HG03439 (cell line): ENCODE measurements around the gene TTC21A.

Experiments used
- ATAC-seq: cut with Tn5 transposase; IDR thresholded peaks from one replicate; pipeline ENCODE4 v1.9.1; 2021; ENCODE audit warnings: mild to moderate bottlenecking, moderate library complexity; ENCODE audit not compliant: unreplicated experiment

The TTC21A gene

DNA sequence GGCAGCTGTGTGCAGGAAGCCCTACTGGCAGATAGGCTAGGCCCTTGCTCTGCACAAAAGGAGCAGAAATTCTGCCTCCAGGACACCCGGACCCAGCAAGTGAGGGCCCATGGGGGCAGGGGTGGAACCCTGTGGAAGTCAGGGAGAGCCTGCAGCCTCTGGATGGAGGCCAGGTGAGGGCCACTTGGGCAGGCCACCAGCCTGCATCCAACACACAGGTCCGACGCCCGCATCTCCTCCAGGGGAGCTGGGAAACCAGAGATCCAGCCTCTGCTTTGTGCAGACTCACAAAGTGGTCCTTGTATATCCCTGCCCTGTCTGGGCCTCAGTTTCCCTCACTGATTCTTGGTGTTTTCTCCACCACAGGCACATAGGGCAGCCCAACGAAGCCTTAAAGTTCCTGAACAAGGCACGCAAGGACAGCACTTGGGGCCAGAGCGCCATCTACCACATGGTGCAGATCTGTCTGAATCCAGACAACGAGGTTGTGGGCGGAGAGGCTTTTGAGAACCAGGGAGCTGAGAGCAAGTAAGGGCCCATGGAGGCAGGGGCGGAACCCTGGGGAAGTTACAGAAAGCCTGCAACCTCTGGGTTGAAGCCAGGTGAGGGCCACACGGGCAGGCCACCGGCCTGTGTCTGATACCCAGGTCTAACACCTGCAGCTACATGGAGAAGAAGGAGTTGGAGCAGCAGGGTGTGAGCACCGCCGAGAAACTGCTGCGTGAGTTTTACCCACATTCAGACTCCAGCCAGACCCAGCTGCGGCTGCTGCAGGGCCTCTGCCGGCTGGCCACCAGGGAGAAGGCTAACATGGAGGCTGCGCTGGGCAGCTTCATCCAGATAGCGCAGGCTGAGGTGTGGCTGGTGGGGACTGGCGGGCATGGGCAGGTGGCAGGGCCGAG is 29.3 kb downstream of the TTC21A start:
- no peak for ATAC-seq

DNA sequence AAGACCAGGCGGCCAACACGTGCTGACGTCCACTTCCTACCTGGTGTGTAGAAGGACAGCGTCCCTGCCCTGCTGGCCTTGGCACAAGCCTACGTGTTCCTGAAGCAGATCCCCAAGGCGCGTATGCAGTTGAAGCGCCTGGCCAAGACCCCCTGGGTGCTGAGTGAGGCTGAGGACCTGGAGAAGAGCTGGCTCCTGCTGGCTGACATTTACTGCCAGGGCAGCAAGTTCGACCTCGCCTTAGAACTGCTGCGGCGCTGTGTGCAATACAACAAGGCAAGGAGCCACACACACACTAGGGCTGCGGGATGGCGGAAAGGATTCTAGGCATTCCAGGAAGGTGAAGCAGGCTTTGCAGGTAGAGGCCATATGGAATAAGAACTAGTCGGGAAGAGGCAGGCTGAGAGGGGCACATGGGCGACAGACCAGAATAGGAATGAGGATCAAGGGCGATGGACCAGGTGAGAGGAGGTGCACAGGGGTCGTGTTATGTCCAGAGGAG is 30.0 kb downstream of the TTC21A start:
- no peak for ATAC-seq

DNA sequence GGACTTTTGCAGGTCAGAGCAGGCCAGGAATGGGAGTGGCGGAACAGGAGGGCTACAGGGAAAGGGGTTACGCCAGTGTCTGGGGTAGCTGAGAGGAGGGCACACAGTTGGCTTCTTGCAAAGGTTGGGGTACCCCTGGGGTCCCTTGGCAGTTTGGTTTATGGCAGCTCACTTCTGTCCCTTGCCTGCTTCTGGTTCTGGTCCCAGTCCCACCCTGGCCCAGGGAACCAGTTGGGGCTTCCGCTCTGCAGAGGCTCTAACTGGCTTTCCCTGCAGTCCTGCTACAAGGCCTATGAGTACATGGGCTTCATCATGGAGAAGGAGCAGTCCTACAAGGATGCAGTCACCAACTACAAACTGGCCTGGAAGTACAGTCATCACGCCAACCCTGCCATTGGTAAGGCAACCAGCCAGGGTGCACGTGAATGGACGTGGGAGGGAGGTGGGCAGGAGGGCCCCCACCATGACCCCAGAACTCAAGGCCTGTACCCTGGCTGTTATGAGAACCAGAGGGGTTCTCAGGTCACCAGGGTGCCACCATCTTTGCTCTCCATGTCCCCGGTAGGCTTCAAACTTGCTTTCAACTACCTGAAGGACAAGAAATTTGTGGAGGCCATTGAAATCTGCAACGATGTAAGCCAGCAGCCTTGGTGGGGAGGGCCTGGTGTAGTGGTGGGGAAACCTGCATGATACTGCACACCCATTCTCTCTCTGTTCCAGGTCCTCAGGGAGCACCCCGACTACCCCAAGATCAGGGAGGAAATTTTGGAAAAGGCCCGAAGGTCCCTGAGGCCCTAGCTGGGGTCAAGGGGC is 30.7 kb downstream of the TTC21A start:
- no peak for ATAC-seq

DNA sequence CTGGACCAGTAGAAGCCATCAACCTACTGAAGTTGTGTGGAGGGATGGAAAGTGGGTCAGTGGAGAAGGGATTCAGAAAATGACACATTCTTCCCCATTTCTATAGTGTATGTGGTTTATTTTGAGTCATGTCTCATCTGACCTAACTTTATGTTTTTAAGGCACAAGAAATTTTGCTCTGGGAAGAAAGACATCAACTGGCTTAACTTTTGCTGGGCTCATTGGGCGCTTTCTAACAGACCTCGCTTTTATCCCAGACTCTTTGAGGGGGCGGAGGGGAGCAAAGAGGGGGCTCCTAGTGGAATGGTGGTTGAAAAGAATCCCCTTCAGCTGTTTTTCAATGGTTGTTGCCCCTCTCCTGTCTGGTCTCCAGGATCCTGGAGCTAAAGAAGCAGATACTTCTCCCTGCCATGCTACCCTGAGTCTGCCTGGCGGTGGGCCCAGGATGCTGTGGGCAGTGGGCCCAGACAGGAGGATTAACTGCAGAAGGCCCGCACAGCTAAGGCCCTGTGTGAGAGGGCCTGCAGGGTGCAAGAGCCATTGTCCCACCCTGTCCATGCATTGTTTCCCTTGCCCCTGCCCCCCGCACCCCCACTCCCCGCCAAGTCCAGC is 31.4 kb downstream of the TTC21A start:
- no peak for ATAC-seq

DNA sequence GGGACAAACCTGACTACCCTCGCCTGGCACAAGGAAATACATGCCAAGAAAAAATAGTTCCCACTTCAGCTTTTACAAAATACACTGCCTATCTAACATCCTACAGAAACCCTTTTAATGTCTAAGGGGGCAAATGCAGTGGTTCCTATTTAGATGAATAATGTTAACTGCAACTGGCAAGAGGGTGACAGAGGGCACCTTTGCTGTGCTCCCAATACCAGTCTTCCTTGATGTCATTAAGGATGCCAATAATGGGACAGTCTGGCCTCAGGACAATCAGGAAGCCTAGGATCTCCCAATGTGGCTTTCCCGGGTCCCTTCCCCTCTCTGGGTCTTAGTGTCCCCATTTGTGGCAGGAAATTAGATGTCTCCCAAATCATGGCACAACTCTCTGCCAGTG is 32.0 kb downstream of the TTC21A start:
- no peak for ATAC-seq

DNA sequence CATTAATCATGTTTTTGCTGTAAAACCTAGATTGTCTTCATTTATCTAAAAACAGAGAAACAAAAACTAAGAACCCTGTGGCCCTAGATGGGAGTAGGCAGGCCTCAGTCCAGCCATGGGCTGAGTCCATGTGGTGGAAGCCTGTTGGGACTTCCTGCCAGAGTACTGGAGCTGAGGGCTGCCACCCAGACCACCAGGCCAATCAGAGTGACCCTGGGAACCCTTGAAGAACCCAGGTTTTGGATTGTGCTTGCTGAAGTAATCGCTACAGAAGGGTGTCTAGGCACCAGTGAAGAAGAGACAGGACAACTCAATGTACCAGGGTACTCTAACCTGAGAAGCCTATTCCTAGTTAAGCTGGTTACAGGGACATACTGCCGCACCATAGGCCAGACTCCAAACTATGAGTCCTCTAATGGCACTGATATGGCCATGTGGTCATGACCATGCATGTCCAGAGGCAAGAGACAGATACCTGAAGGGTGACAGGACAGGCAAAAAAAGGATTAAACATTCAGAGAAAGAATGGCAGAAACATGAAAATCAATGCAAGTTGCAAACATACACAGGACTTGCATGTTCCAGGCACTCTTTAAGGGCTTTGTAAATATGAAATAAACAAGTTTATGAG is 33.0 kb downstream of the TTC21A start:
- ATAC-seq: no peak

DNA sequence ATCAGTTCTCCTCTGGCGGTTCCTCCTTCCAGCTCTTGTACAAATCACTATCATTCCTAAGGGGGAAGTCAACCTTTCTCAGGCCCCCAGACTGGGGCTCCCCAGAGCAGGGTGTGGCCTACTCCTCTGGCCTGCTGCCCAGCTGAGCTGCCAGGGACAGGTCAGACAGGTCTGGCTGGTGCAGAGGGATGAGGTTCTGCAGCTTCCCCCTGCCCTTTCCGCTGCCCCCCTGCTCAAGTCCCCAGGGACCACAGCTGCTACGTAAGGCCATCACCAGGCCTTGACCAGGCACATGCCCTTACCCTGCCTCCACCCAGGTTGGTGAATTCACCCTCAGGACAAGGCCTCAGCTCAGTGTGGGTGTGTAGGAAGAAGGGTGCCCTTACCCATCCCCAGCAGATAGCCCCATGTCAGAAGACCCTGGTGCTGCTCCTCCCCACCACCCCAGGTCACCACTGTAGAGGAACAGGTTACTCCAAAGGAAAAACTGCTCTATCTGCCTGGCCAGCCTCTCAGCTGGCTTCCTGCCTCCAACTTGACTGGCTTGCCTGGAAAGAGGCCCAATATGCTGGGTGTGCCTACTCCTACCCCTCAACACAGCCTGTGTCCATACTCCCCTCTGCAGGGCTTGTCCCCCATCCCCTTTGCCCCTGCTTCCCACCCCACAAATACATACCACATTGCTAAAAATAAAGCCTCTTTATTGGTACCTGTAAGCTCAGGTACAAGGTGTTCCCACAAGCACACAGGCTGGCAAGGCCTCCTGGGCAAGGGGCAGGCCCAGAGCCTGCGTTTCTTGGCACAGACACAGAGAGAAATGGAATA is 33.9 kb downstream of the TTC21A start:
- ATAC-seq: no peak

DNA sequence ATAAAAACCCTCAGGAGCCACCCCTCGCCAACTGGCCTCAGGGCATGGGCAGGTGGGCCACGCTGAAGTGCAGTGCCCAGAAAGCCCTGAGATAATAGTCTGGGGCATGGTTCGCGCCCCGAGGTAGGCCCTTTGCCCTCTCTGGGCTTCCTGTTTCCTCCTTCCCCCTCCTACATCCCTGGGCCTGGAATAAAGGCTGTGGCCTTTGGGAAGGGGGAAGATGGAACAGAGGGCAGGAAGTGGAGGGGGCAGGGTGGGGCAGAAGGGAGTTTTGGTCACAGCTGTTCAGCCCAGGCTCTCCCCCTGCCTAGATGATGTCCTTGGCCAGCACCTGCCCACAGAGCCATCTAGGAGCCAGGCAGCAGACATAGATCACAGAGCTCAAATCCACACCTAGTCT is 34.6 kb downstream of the TTC21A start:
- no peak for ATAC-seq

DNA sequence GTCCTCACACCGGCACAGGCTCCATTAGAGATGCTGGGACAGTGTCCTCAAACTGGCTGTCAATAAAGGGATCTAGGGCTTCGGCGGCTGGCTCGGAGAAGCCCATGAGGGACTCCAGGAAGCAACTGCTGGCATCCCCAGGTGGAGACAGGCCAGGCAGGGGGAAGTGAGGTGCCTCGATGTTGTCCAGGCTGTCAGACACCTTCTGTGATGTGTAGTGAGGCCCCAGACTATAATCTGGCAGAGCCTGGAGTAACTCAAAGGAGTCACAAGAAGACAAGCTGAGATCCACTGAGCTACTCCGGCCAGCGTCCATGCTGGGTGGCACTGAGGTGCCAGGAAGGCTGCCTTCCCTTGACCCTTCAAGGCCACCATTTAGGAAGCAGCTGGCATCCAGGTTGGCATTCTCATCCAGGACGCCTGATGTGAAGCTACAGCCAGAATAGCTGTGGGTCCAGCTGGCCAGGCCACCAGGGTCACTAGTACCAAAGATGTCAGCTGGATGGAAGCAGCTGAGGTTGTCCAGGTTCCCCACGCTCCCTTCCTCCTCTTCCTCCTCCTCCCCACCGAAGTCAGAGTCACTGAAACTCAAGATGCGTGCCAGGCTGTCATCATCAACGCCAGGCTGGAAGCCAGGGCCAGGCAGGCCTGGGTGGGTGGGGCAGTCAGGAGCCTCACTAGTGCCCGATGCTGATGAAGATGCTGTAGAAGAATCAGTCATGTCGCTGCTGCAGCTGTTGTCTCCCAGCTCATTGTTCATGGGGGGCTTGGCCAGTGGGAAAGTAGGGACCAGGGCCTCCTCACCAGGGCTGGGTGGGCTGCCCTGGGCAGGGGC is 35.8 kb downstream of the TTC21A start:
- ATAC-seq: no peak

DNA sequence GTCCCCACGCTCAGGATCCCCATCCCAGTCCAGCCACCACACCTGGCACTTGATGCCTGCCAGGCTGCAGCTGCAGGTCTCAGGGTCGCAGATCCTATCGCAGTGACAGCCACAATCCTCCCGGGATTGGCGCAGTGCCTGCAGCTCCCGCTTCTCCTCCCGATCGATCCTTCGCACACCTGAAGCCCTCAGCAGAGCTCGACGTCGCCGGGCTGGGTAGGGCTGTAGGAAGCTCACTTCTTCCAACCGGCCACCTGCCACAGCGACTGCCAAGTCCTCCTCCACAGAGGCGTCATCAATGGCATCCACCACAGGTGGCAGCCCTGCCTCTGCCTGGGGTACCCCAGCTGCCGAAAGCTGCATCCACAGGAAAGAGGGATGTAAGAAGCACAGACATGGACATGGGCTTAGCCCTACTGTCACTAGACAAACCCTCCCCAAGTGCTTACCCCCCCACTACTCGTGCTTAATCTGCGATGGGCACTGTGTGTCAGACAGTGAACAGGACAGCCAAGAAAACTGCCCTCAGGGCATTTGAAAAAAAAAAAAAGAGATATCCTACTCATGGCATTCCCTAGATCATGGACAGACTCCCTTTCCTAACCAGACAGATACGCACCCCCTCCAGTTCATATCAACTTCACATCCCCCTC is 36.7 kb downstream of the TTC21A start:
- no peak for ATAC-seq

DNA sequence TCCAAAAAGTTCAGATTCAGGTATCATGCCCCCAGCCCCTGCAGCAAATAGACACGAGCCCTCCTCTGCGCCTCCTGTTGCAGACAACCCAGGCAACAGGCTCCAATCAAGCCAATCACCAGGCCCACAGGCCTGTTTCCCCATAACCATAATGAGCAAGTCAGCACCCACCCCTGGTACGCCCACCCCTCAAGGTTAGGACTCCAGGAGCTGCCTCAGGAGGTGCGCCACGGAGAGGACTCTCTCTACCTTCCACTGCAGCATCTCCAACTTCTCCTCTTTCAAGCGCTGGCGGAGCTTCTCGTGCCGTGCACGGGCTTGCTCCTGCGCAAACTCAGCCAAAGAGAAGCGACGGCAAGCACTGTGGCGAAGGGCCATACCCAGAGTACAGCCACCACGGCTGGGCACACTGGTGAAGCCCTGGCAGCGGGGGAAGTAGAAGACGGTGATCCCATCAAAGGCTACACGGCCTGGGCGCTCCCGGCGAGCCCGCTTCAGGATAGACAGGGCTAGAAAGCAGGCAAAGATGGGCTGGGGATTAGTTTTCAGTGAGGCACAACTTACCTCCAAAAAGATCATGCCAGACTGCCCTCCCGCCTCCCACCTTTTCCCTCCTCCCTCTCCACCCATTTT is 37.4 kb downstream of the TTC21A start:
- ATAC-seq: no peak

DNA sequence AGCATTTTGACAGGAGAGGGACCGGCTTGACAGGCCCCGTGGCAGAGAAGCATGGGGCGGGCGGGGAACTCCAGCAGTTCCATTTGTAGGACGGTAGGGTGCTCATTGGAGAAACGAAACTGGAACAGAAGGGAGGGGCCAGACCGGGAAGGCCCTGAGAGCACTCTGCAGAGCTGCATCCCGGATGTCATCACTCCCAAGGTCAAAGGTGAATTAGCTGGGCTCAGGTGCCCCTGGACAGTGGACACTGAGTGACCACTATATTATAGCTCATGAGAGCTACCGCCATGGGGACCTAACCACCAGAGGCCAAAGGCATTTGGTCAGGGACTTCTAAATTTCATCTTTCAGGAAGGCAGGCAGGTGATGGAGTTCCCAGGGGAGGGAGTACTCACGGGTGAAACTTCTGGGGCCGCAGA is 38.6 kb downstream of the TTC21A start:
- ATAC-seq: no peak

DNA sequence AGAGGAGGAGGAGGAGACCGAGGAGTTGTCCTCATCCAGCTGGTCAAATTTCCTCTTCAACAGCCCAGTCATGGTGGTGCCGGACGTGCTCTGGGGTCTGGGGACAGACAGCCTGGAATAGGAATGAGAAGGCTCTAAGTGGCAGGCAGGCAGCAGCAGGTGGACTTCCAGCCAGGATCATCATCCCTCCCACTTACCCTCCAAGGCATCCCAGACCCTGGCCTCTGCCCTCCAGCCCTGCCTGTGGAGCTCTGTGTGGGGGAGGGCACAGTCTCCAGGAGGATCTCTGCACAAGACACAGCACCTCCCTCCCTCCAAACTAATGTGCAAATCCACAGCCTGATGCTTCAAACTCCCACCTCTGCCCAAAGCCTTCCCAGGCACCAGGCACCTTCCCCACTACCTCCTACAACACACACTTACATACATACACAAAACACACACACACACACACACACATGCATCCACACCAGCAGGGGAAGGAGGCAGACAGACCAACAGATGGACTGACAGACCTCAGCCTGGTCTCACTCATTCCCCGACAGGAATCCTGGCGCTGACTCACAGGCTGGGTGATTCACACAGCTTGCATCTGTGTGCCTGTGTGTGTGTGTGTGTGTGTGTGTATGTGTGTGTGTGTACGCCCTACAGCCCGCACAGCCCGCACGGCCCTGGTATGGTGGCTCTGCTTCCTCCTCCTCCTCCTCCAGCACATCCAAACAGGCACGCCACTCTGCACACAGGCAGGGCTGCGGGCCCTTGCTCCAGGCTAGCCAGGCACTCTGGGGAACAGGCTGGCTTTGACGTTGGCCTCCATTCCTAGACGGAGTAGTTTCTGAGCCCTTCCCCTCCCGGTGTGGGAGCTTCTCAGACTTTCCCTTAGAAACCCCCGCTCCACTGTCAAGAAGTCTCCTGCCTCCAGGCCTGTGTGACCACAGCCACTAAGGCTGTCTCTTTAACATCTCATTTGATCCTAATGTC is 39.4 kb downstream of the TTC21A start:
- ATAC-seq: no peak

DNA sequence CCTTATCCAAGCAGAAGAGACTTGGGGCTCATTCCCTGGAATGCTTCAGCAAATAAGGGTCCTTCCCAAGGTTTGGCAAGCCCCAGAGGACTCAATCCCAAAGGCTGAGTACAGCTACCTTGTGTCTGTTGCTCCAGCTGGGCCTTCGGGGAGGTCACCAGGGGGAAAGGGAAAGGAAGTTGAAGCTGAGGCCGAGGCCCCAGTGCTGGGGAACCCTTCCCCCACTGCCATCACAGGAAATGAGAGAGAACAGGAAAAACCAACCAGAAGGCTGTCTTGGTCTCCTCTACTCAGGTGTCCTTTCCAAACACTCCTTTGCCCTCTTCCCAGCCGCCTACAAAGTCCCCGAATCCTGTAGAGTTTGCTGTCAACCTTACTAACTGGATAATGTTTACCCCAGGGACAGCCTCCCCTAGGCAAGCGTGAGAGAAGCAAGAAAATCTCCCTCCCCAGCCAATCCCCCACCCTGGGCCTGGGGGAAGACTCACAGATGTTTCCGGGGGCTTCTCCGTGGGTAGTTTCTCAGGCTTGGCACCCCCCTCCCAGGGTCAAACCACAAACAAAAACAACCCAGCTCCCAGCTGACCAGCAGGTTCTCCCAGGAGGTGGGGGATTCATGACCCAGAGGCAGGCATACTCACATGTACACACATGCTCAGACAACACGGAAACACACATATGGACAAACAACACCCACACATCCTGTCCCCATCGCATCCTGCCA is 40.4 kb downstream of the TTC21A start:
- ATAC-seq: no peak

DNA sequence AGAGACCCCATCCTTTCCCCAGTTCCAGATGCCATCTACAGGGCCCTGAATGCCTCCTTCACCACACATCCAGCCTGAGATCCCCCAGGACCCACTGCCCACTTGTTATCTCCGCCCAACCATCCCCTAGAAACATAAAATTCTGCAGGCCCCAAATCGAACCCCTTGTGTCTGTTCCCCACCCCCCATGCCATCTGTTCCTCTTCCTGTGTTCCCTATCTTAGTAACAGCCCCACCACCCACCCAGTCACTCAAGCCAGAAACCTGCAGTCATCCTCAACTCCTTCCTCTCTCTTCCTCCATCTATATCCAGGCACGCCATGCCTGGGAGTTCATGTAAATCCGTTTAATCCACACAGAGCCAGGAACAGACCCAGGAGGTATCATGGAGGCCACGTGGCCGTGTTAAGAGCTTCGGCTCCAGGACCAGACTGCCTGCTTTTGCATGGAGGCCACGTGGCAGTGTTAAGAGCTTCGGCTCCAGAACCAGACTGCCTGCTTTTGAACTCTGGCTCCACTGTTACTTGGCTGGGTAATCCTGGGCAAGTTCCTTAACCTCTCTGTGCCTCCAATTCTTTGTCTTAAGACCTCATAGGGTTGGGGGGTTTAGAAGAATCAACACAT is 41.1 kb downstream of the TTC21A start:
- ATAC-seq: no peak

DNA sequence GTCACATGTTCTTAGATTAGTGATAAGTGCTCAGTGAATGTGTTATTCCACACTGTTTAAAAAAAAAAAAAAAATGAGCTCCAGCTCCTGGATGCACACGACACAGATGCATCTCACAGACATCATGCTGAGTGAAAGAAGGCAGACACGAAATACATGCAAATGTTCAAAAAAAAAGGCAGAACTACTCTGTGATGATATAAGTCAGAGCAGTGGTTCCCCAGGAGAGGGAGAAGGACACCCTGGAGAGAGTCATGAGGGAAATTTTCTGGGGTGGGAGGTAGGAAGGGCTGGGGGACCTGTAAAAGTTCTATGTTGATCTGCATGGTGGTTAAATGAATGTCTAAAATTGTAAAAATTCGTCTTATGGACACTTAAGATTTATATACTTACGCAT is 41.6 kb downstream of the TTC21A start:
- ATAC-seq: no peak
